Measurements from ENCODE around the gene ACOT8.

DNA sequence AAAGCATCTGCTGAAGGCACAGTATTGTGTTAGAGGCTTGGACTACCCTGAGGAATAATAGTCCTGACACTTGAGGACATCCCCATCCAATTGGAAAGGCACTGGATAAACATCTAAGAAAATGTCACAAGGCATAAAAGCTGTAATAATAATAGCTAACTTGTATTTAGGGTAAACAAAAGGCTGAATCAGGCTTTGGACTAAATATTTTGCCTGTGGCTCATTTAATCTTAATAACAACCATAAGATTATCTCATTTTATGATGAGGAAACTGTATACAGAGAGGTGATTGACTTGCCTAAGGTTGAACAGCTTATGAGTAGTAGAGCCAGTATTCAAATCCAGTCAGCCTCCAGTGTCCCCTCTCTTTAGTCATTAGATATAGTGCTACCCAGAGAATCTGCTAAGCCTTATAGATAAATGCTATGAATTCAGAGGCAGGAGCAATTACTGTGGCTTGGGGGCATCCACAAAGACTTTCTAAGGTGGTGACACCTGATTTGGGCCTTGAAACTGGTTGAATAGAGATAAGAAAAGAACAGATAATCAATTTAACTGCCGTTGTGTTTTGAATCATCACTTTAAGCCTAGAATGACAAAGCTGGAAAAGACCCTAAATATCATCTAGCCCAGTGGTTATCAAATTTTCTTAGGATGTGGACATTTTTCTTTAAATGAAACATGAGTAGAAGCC lies 16.4 kb upstream of the ACOT8 start:
- no peak for TF ChIP-seq EZH2 (optimal IDR thresholded peaks at IDR 0.05; ENCODE audit: low read depth, low read length)
- TF ChIP-seq CTCF (IDR thresholded peaks at IDR 0.05; ENCODE audit: low read length) = no peak
- TF ChIP-seq EZH2phosphoT487 (IDR thresholded peaks at IDR 0.05; ENCODE audit: low read length) = no peak

Measured in MM.1S (cell line).